Neuronal stem cell (in vitro differentiated cells): ENCODE results near the gene TFPT.
A peak's percentile ranks its signal among the peaks of the same experiment; 100 is the strongest.

ENCODE experiments used
- DNase-seq: peaks from one replicate; pipeline ENCODE4 v3.0.0-alpha.2; 2013; ENCODE audit warnings: low spot score
- H2AFZ ChIP-seq: one replicate; pipeline ENCODE4 v1.6.1; 2013; ENCODE audit warnings: mild to moderate bottlenecking, low read length, inconsistent platforms
- H2AK5ac ChIP-seq: 2 replicates; pipeline ENCODE4 v1.6.1; 2013; ENCODE audit warnings: low read depth, mild to moderate bottlenecking, inconsistent platforms, low read length, moderate library complexity, mixed read lengths
- H2BK120ac ChIP-seq: 2 replicates; pipeline ENCODE4 v1.6.1; 2013; ENCODE audit warnings: low read depth, mild to moderate bottlenecking, inconsistent platforms, low read length, moderate library complexity, mixed read lengths
- H2BK12ac ChIP-seq: one replicate; pipeline ENCODE4 v1.6.1; 2013; ENCODE audit warnings: low read length, inconsistent platforms
- H2BK15ac ChIP-seq: 2 replicates; pipeline ENCODE4 v1.6.1; 2013; ENCODE audit warnings: mild to moderate bottlenecking, low read length, inconsistent platforms, mixed read lengths
- H2BK5ac ChIP-seq: one replicate; pipeline ENCODE4 v1.6.1; 2013; ENCODE audit warnings: inconsistent platforms, mild to moderate bottlenecking, low read length, moderate library complexity
- H3K14ac ChIP-seq: one replicate; pipeline ENCODE4 v1.6.1; 2013; ENCODE audit warnings: low read length, inconsistent platforms
- H3K18ac ChIP-seq: 2 replicates; pipeline ENCODE4 v1.6.1; 2013; ENCODE audit warnings: low read length, inconsistent platforms
- H3K23ac ChIP-seq: 2 replicates; pipeline ENCODE4 v1.6.1; 2013; ENCODE audit warnings: low read depth, mild to moderate bottlenecking, mixed read lengths, low read length, inconsistent platforms; ENCODE audit not compliant: poor library complexity
- H3K27ac ChIP-seq: replicated peaks from 3 replicates; pipeline ENCODE4 v1.5.1; 2013; ENCODE audit warnings: low read length, inconsistent platforms
- H3K27me3 ChIP-seq, 3 experiments: 2 replicates each; pipeline ENCODE4 v1.6.1; 2013; ENCODE audit warnings: low read length in 3 of 3, mild to moderate bottlenecking in 2 of 3, inconsistent platforms in 1 of 3, low read depth in 1 of 3, mixed read lengths in 1 of 3, moderate library complexity in 1 of 3; ENCODE audit not compliant: control insufficient read depth in 3 of 3, insufficient read depth in 3 of 3
- H3K36me3 ChIP-seq, 2 donors: replicated peaks in 1 of 2; 2 replicates each; pipeline ENCODE4 v1.6.1; 2013; ENCODE audit warnings: low read length in 2 of 2; ENCODE audit not compliant: control insufficient read depth in 2 of 2, insufficient read depth in 2 of 2
- H3K4ac ChIP-seq: 2 replicates; pipeline ENCODE4 v1.6.1; 2013; ENCODE audit warnings: inconsistent platforms, mild to moderate bottlenecking, low read length, moderate library complexity
- H3K4me1 ChIP-seq, 2 donors: 1 replicate in 1 of 2; 2 replicates in 1 of 2; pipeline ENCODE4 v1.6.1; 2013; ENCODE audit warnings: low read length in 2 of 2, low read depth in 1 of 2; ENCODE audit not compliant: control insufficient read depth in 2 of 2, insufficient read depth in 1 of 2
- H3K4me2 ChIP-seq: one replicate; pipeline ENCODE4 v1.6.1; 2013; ENCODE audit warnings: mild to moderate bottlenecking, low read length, inconsistent platforms; ENCODE audit not compliant: insufficient read depth, poor library complexity, severe bottlenecking
- H3K4me3 ChIP-seq, 2 donors: 2 replicates each; pipeline ENCODE4 v1.5.1; 2013; ENCODE audit warnings: low read length in 2 of 2, mild to moderate bottlenecking in 2 of 2, inconsistent platforms in 1 of 2, moderate library complexity in 1 of 2
- H3K79me1 ChIP-seq: one replicate; pipeline ENCODE4 v1.6.1; 2013; ENCODE audit warnings: low read depth, mild to moderate bottlenecking, inconsistent platforms, low read length, moderate library complexity
- H3K9ac ChIP-seq: one replicate; pipeline ENCODE4 v1.6.1; 2013; ENCODE audit warnings: mild to moderate bottlenecking, low read depth, low read length, inconsistent platforms; ENCODE audit not compliant: poor library complexity
- H3K9me3 ChIP-seq, 2 donors: replicated peaks in 1 of 2; 2 replicates each; pipeline versions ENCODE3 to v1.6.1; 2013; ENCODE audit warnings: low read length in 2 of 2, mild to moderate bottlenecking in 2 of 2, inconsistent platforms in 1 of 2, low read depth in 1 of 2, mixed read lengths in 1 of 2, moderate library complexity in 1 of 2; ENCODE audit not compliant: control insufficient read depth in 2 of 2, insufficient read depth in 1 of 2
- H4K8ac ChIP-seq: one replicate; pipeline ENCODE4 v1.6.1; 2013; ENCODE audit warnings: low read depth, mild to moderate bottlenecking, inconsistent platforms, low read length, moderate library complexity
- H4K91ac ChIP-seq: one replicate; pipeline ENCODE4 v1.6.1; 2013; ENCODE audit warnings: low read length, low read depth, mild to moderate bottlenecking, inconsistent platforms; ENCODE audit not compliant: poor library complexity
- WGBS, 2 donors: extraction: QIAGEN DNeasy Blood & Tissue Kit; methylation state at CpG; one replicate each; pipeline ENCODE4 v1.1.7; 2013; ENCODE audit warnings: missing lambda C conversion rate in 2 of 2, mixed read lengths in 1 of 2; ENCODE audit not compliant: insufficient read length in 2 of 2, insufficient replicate concordance in 1 of 2; ENCODE audit errors: extremely low coverage in 2 of 2; 5-methylcytosine and 5-hydroxymethylcytosine counted together

TFPT gene

DNA sequence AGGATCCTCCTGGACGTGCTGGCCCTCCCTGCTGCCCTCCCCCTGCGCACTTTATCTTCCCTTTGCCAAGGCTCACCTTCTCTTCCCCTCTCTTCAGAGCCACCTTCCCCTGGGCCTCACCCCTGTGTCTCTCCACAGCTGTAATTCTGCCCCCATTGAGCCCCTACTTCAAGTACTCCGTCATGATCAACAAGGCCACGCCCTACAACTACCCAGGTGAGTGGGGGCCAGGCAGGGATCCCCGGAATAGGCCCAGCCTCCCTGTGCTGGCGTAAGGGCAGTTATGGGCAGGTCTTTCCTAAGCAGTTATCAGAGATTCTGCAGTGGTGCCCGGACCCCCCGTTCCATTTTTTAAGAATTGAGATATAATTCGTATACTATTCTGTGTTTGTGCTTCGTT lies 9.7 kb downstream of the TFPT start:
- Histone ChIP-seq H3K4me1 (peaks cover 0 to 2% of the 10 kb centered on the region in 2 donors), H3K79me1 (peaks cover 4% of the 10 kb centered on the region), H2BK120ac (no peak overlapping the region), H3K23ac (no peak overlapping the region), H3K36me3 (peaks cover 40 to 53% of the 10 kb centered on the region in 2 donors), H3K9ac (no peak overlapping the region), H3K14ac (no peak overlapping the region), H3K4me2 (no peak overlapping the region), H3K27me3 (no peaks in the 10 kb centered on the region), H2AK5ac (no peak overlapping the region), H2BK5ac (no peak overlapping the region), H3K27ac (no peak overlapping the region), H2AFZ (no peak overlapping the region), H2BK12ac (no peak overlapping the region), H2BK15ac (no peak overlapping the region), H4K8ac (no peak overlapping the region), H3K4ac (no peak overlapping the region), H3K4me3 (peak overlapping the region in 1 of 2 donors; percentile 14), H3K18ac (no peak overlapping the region), H4K91ac (no peak overlapping the region), H3K9me3 (no peaks in the 10 kb centered on the region)
- WGBS, 2 donors = no CpG with 5 or more reads among the region's 10 CpGs
- DNase-seq = no peak

DNA sequence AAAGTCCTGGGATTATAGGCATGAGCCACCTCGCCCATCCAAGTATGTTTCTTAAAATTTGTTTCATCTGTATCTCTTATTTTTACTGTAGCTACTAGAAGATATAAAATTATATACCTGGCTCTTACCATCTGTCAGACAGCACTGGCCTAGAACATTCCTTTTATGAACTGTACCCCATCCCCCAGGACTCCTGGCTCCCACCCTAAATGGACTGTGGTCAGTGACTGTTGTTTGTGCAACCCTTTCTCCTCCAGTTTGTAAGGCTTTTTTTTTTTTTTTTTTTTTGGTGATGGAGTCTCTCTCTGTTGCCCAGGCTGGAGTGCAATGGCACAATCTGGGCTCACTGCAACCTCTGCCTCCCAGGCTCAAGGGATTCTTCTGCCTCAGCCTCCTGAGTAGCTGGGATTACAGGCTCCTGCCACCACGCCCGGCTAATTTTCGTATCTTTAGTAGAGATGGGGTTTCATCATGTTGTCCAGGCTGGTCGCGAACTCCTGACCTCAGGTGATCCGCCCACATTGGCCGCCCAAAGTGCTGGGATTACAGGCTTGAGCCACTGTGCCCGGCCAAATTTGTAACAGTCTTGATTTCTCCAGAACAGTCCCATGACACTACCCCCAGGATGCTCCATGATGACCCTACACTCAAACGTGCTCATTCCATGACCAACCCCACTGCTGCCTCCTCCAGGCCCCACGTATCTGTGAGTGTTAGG lies 10.3 kb downstream of the TFPT start:
- DNase-seq = no peak
- Histone ChIP-seq H4K8ac (no peak overlapping the region), H3K79me1 (peaks cover 4% of the 10 kb centered on the region), H3K9ac (no peak overlapping the region), H2AFZ (no peak overlapping the region), H3K9me3 (no peaks in the 10 kb centered on the region), H3K18ac (no peak overlapping the region), H3K23ac (no peak overlapping the region), H3K27me3 (no peaks in the 10 kb centered on the region), H2BK120ac (no peak overlapping the region), H3K27ac (no peak overlapping the region), H3K4me2 (no peak overlapping the region), H3K4me3 (peak overlapping the region in 1 of 2 donors; percentile 14), H4K91ac (no peak overlapping the region), H2BK5ac (no peak overlapping the region), H2AK5ac (no peak overlapping the region), H2BK15ac (no peak overlapping the region), H3K4ac (no peak overlapping the region), H3K4me1 (peaks cover 0 to 2% of the 10 kb centered on the region in 2 donors), H3K14ac (no peak overlapping the region), H2BK12ac (no peak overlapping the region), H3K36me3 (peaks cover 36 to 46% of the 10 kb centered on the region in 2 donors)
- no CpG with 5 or more reads among the region's 11 CpGs for WGBS, 2 donors

- peak within 1 kb of the TSS; percentile 89 for H2BK5ac ChIP-seq
- no peak within 1 kb of the TSS for H4K8ac ChIP-seq
- H4K91ac ChIP-seq = no peak within 1 kb of the TSS
- DNase-seq = peak; percentile 98
- H3K18ac ChIP-seq = peak within 1 kb of the TSS; percentile 91
- no CpG with 5 or more reads among the region's 54 CpGs for WGBS, 2 donors
- H3K27ac ChIP-seq = no peak within 1 kb of the TSS
- peak within 1 kb of the TSS; percentile 93 for H2AFZ ChIP-seq
- H3K4ac ChIP-seq = peak within 1 kb of the TSS; percentile 66
- H3K9ac ChIP-seq = peak within 1 kb of the TSS; percentile 96
- peaks cover 0 to 2% of the 10 kb centered on the region in 2 donors for H3K4me1 ChIP-seq
- peak within 1 kb of the TSS; percentile 89 for H3K4me2 ChIP-seq
- H3K14ac ChIP-seq = peak within 1 kb of the TSS; percentile 49
- H3K36me3 ChIP-seq = peaks cover 19 to 22% of the 10 kb centered on the region in 2 donors
- no peaks in the 10 kb centered on the region for H3K9me3 ChIP-seq
- H2AK5ac ChIP-seq = peak within 1 kb of the TSS; percentile 73
- H3K23ac ChIP-seq = peak within 1 kb of the TSS; percentile 76
- peak within 1 kb of the TSS; percentile 95 to 98 for H3K4me3 ChIP-seq
- H2BK15ac ChIP-seq = no peak within 1 kb of the TSS
- H2BK120ac ChIP-seq = no peak within 1 kb of the TSS
- H3K27me3 ChIP-seq = no peaks in the 10 kb centered on the region
- peaks cover 4% of the 10 kb centered on the region for H3K79me1 ChIP-seq
- no peak within 1 kb of the TSS for H2BK12ac ChIP-seq
These were observed 12.9 kb downstream of the TFPT start, which contains the start of gene NDUFA3 for GRCh38 chr19:54102421-54103169. Gene NDUFA3, plus strand, starts transcription at chr19:54102855. Its CDS starts 24 bp downstream, at chr19:54102879.

DNA sequence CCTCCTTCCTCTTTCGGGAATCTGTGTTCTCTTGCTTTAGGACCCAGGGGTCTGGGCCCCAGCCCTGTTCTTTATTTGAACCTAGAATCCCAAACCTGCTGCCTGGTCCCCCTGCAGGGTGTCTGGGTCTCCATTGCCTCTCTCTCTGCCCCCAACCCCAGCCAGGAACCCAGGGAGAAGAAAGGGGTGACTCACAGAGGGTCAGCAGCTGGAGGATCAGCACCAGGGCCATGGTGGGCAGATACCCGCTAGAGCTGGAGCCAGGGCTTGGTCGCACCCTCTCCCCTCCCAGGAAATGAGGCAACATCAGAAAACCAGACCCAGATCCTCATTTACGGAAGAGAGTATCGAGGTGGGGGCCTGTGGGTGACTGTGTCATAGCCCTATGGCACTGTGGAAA lies 14.9 kb downstream of the TFPT start, which contains the start of gene OSCAR:
Gene OSCAR (minus strand): TSS at position 243 of the 400 bp plus-strand sequence. CDS start 11 bp downstream, at position 232.
- Histone ChIP-seq H2BK120ac (no peak within 1 kb of the TSS), H2BK12ac (no peak within 1 kb of the TSS), H4K91ac (no peak within 1 kb of the TSS), H3K4ac (no peak within 1 kb of the TSS), H3K9ac (peak within 1 kb of the TSS; percentile 27), H3K4me2 (no peak within 1 kb of the TSS), H3K27ac (no peak within 1 kb of the TSS), H3K4me3 (no peak within 1 kb of the TSS), H3K23ac (no peak within 1 kb of the TSS), H3K79me1 (peaks cover 4% of the 10 kb centered on the region), H2BK15ac (no peak within 1 kb of the TSS), H2AK5ac (no peak within 1 kb of the TSS), H3K18ac (no peak within 1 kb of the TSS), H4K8ac (peak within 1 kb of the TSS; percentile 17), H3K9me3 (no peaks in the 10 kb centered on the region), H3K4me1 (peaks cover 3 to 7% of the 10 kb centered on the region in 2 donors), H3K27me3 (peaks cover 0 to 15% (median 14%) of the 10 kb centered on the region in 3 experiments), H2AFZ (peak within 1 kb of the TSS; percentile 74), H3K36me3 (peaks cover 3% of the 10 kb centered on the region in 2 donors), H3K14ac (no peak within 1 kb of the TSS), H2BK5ac (no peak within 1 kb of the TSS)
- DNase-seq = no peak
- WGBS, 2 donors = no CpG with 5 or more reads among the region's 5 CpGs
